HepG2 (cell line): ENCODE data around the gene ZNF581. TPM values are rescaled to one million over a fixed set of nuclear protein-coding genes. Genes with fewer than 3 reads are reported as not detected.

Source experiments
- ATAD3A ChIP-seq: sonication (generic); formaldehyde crosslinking; IDR thresholded peaks from 2 replicates; pipeline ENCODE4 v1.4.0; 2020; ENCODE audit warnings: missing genetic modification reagents
- GABPA ChIP-seq, 2 experiments: IDR thresholded peaks; 2 replicates each; pipeline ENCODE4 v1.6.1; 2011 to 2016; ENCODE audit warnings: low read depth in 2 of 2, low read length in 1 of 2, missing biosample characterization in 1 of 2, missing genetic modification characterization in 1 of 2
- GABPB1 ChIP-seq: IDR thresholded peaks from 2 replicates; pipeline ENCODE4 v1.6.1; 2016; ENCODE audit warnings: mild to moderate bottlenecking, missing genetic modification reagents, moderate library complexity, missing compliant biosample characterization
- KAT7 ChIP-seq: IDR thresholded peaks from 2 replicates; pipeline ENCODE4 v1.6.1; 2018; ENCODE audit warnings: borderline replicate concordance, missing compliant biosample characterization
- MYC ChIP-seq: sonication (generic); formaldehyde crosslinking; IDR thresholded peaks from 2 replicates; pipeline ENCODE4 v1.9.0; 2021; ENCODE audit warnings: missing genetic modification reagents, borderline replicate concordance
- RFX5 ChIP-seq: IDR thresholded peaks from 2 replicates; pipeline ENCODE4 v1.6.1; 2011; ENCODE audit warnings: low read depth, low read length, improper control_type of control experiment
- SP1 ChIP-seq, 2 experiments: fragments of 450-650 bp in 1 of 2; sonication (generic) in 1 of 2; formaldehyde crosslinking in 1 of 2; IDR thresholded peaks; 2 replicates each; pipeline versions ENCODE4 v1.4.0 to v1.6.1; 2016 to 2020; ENCODE audit warnings: missing genetic modification reagents in 1 of 2
- ZBTB14 ChIP-seq: sonication (generic); formaldehyde crosslinking; IDR thresholded peaks from 2 replicates; pipeline ENCODE4 v1.4.0; 2020; ENCODE audit warnings: missing genetic modification reagents
- ZBTB3 ChIP-seq: sonication (generic); formaldehyde crosslinking; IDR thresholded peaks from 2 replicates; pipeline ENCODE4 v1.4.0; 2020; ENCODE audit warnings: low read depth, mild to moderate bottlenecking, moderate library complexity, missing genetic modification reagents, borderline replicate concordance
- ZNF234 ChIP-seq: sonication (generic); formaldehyde crosslinking; conservative IDR thresholded peaks from 2 replicates; pipeline ENCODE4 v1.5.1; 2020; ENCODE audit warnings: mild to moderate bottlenecking, missing genetic modification reagents
- ZNF549 ChIP-seq: sonication (generic); formaldehyde crosslinking; IDR thresholded peaks from 2 replicates; pipeline ENCODE4 v1.5.0; 2020; ENCODE audit warnings: missing genetic modification reagents
- ZNF567 ChIP-seq: sonication (generic); formaldehyde crosslinking; IDR thresholded peaks from 2 replicates; pipeline ENCODE4 v1.8.1; 2023; ENCODE audit warnings: mild to moderate bottlenecking, missing genetic modification reagents, borderline replicate concordance
- ZNF580 ChIP-seq: IDR thresholded peaks from 2 replicates; pipeline ENCODE4 v1.6.1; 2016; ENCODE audit warnings: low read depth, borderline replicate concordance
- ZNF589 ChIP-seq: sonication (generic); formaldehyde crosslinking; conservative IDR thresholded peaks from 2 replicates; pipeline ENCODE4 v1.8.0; 2022; ENCODE audit warnings: mild to moderate bottlenecking, moderate library complexity, missing genetic modification reagents
- ZNF766 ChIP-seq: sonication (generic); formaldehyde crosslinking; IDR thresholded peaks from 2 replicates; pipeline ENCODE4 v1.5.0; 2020; ENCODE audit warnings: missing genetic modification reagents, borderline replicate concordance
- ZNF784 ChIP-seq: sonication (generic); formaldehyde crosslinking; IDR thresholded peaks from 2 replicates; pipeline ENCODE4 v1.5.1; 2020; ENCODE audit warnings: missing genetic modification reagents, mild to moderate bottlenecking, borderline replicate concordance
- polyA plus RNA-seq, 8 experiments: library from polyadenylated mRNA; depleted of rRNA in 3 of 8; stranded (reverse) in 7 of 8; unstranded in 1 of 8; fragments of >200 nt; fragmentation: Illumina TruSeq in 4 of 8; extraction: Trizol in 4 of 8; gene quantifications; 2 replicates each; pipeline versions ENCODE4 v1.2.1 to v1.2.3, GENCODE V29; 2011 to 2016; ENCODE audit warnings: low read depth in 4 of 8, missing spikeins in 1 of 8, mixed read lengths in 1 of 8; ENCODE audit not compliant: insufficient read depth in 1 of 8
- total RNA-seq, 5 experiments: library from RNA; depleted of rRNA; stranded (reverse); fragments of >200 nt; fragmentation: Illumina TruSeq; extraction: Trizol; gene quantifications; 2 replicates each; pipeline ENCODE4 v1.2.3, GENCODE V29; 2016; ENCODE audit warnings: low read depth in 1 of 5
- TF ChIP-seq, protein P1 (sequence below): IDR thresholded peaks from 2 replicates; pipeline ENCODE4 v1.6.1; 2016; ENCODE audit warnings: missing genetic modification reagents, missing compliant biosample characterization
- TF ChIP-seq, protein P2 (sequence below): sonication (generic); formaldehyde crosslinking; IDR thresholded peaks from 2 replicates; pipeline ENCODE4 v1.8.1; 2023; ENCODE audit warnings: mild to moderate bottlenecking, missing genetic modification reagents
- TF ChIP-seq, protein P3 (sequence below): sonication (generic); formaldehyde crosslinking; IDR thresholded peaks from 2 replicates; pipeline ENCODE4 v1.8.1; 2022; ENCODE audit warnings: low read depth, mild to moderate bottlenecking, missing genetic modification reagents
- TF ChIP-seq, protein P4 (sequence below), 2 experiments: sonication (generic) in 1 of 2; formaldehyde crosslinking in 1 of 2; IDR thresholded peaks; 2 replicates each; pipeline versions ENCODE4 v1.4.0 to v1.6.1; 2018 to 2020; ENCODE audit warnings: missing genetic modification reagents in 2 of 2, borderline replicate concordance in 1 of 2, low read depth in 1 of 2, mild to moderate bottlenecking in 1 of 2, missing biosample characterization in 1 of 2

Gene ZNF581
- total and polyA plus RNA-seq, 2 of the 13 experiments (the other 11 are each of a cell fraction or from before 2014, with no cell fraction given): 19.6 to 49.5 TPM

DNA sequence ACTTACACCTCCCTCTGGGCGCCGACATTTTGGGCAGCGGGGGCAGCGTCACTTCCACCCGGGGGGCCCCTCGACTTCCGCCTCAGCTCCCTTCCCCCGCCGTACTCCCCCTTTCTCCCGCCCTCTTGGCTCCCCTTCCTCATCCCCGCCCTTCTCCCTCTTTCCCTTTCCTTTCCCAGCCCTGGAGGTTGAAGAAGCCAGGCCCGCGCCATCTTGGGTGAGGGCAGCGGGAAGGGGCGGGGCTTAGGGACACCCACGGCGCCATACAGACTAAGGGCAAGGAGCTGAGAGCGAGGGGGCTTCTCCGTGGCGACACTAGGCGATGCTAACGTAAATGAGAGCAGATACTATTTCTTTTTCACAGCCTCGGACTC lies 44.0 kb upstream of the ZNF581 start, which contains the start of gene FIZ1 (continued):
- TF ChIP-seq, protein P1, sequence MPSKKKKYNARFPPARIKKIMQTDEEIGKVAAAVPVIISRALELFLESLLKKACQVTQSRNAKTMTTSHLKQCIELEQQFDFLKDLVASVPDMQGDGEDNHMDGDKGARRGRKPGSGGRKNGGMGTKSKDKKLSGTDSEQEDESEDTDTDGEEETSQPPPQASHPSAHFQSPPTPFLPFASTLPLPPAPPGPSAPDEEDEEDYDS: no peak
- TF ChIP-seq ZNF234 (CRISPR knock-in tag) (no peak), ZBTB14 (CRISPR knock-in tag) (no peak), KAT7 (CRISPR knock-in tag) (0 out of 2 replicates have a peak, but pooled peaks have one; percentile 26), ZNF766 (no peak), ZBTB3 (no peak), MYC (CRISPR knock-in tag) (peak; percentile 20; the same call in 1 of the 2 replicates), ZNF580 (CRISPR knock-in tag) (peak; percentile 43; the same call in 1 of the 2 replicates), ZNF784 (CRISPR knock-in tag) (no peak; the same call in 1 of the 2 replicates), SP1 (IDR thresholded peaks at IDR 0.05) (no peak), SP1 (CRISPR knock-in tag; IDR thresholded peaks at IDR 0.05) (peak; percentile 92), GABPB1 (CRISPR knock-in tag) (peak; percentile 95), RFX5 (no peak), ZNF567 (CRISPR knock-in tag) (no peak), ZNF589 (CRISPR knock-in tag) (no peak), ATAD3A (CRISPR knock-in tag) (no peak), ZNF549 (CRISPR knock-in tag) (no peak), GABPA (IDR thresholded peaks at IDR 0.05; ENCODE audit: low read depth, low read length) (peak; percentile 82), GABPA (CRISPR knock-in tag; IDR thresholded peaks at IDR 0.05; ENCODE audit: low read depth) (peak; percentile 92)
- TF ChIP-seq, protein P2, sequence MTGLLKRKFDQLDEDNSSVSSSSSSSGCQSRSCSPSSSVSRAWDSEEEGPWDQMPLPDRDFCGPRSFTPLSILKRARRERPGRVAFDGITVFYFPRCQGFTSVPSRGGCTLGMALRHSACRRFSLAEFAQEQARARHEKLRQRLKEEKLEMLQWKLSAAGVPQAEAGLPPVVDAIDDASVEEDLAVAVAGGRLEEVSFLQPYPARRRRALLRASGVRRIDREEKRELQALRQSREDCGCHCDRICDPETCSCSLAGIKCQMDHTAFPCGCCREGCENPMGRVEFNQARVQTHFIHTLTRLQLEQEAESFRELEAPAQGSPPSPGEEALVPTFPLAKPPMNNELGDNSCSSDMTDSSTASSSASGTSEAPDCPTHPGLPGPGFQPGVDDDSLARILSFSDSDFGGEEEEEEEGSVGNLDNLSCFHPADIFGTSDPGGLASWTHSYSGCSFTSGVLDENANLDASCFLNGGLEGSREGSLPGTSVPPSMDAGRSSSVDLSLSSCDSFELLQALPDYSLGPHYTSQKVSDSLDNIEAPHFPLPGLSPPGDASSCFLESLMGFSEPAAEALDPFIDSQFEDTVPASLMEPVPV (CRISPR knock-in tag): no peak
- TF ChIP-seq, protein P3, sequence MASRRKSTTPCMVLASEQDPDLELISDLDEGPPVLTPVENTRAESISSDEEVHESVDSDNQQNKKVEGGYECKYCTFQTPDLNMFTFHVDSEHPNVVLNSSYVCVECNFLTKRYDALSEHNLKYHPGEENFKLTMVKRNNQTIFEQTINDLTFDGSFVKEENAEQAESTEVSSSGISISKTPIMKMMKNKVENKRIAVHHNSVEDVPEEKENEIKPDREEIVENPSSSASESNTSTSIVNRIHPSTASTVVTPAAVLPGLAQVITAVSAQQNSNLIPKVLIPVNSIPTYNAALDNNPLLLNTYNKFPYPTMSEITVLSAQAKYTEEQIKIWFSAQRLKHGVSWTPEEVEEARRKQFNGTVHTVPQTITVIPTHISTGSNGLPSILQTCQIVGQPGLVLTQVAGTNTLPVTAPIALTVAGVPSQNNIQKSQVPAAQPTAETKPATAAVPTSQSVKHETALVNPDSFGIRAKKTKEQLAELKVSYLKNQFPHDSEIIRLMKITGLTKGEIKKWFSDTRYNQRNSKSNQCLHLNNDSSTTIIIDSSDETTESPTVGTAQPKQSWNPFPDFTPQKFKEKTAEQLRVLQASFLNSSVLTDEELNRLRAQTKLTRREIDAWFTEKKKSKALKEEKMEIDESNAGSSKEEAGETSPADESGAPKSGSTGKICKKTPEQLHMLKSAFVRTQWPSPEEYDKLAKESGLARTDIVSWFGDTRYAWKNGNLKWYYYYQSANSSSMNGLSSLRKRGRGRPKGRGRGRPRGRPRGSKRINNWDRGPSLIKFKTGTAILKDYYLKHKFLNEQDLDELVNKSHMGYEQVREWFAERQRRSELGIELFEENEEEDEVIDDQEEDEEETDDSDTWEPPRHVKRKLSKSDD (CRISPR knock-in tag): peak; percentile 41; the same call in 1 of the 2 replicates
- TF ChIP-seq, protein P4, sequence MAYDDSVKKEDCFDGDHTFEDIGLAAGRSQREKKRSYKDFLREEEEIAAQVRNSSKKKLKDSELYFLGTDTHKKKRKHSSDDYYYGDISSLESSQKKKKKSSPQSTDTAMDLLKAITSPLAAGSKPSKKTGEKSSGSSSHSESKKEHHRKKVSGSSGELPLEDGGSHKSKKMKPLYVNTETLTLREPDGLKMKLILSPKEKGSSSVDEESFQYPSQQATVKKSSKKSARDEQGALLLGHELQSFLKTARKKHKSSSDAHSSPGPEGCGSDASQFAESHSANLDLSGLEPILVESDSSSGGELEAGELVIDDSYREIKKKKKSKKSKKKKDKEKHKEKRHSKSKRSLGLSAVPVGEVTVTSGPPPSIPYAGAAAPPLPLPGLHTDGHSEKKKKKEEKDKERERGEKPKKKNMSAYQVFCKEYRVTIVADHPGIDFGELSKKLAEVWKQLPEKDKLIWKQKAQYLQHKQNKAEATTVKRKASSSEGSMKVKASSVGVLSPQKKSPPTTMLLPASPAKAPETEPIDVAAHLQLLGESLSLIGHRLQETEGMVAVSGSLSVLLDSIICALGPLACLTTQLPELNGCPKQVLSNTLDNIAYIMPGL (CRISPR knock-in tag; IDR thresholded peaks at IDR 0.05; ENCODE audit: borderline replicate concordance in 1 of 2, low read depth in 1 of 2): peak in 1 of 2 experiments; percentile 67; a peak in 2 of 4 replicates
